Naive thymus-derived CD4-positive, alpha-beta T cell (primary cell): ENCODE results near the gene CCDC134. TPM values are rescaled to one million over a fixed set of nuclear protein-coding genes. Genes with fewer than 3 reads are reported as not detected.

ENCODE experiments used
- ATAC-seq: fragments of 150-1000 bp; cut with Tn5 transposase; 2 replicates; pipeline ENCODE4 v1.10.0; 2021; ENCODE audit warnings: mild to moderate bottlenecking, moderate library complexity
- CTCF ChIA-PET: fragments of 350-600 bp; sonication (Branson Sonifier 250); formaldehyde crosslinking; loops from one replicate; lab custom pipeline; 2021; ENCODE audit warnings: antibody characterized with exemption; lab: Charles Lee
- POLR2A ChIA-PET: fragments of 350-600 bp; sonication (Branson Sonifier 250); formaldehyde crosslinking; loops from one replicate; lab custom pipeline; 2021; ENCODE audit warnings: antibody characterized with exemption, inconsistent platforms; lab: Charles Lee
- DNase-seq, 9 donors: peaks; one replicate each; pipeline versions ENCODE4 v3.0.0 to v3.0.0-alpha.2; 2020 to 2022; ENCODE audit warnings: mixed read lengths in 1 of 9
- H3K27ac ChIP-seq: one replicate; pipeline ENCODE4 v1.7.0; 2013; ENCODE audit warnings: mild to moderate bottlenecking, low read depth, low read length, moderate library complexity
- H3K27me3 ChIP-seq, 2 donors: one replicate each; pipeline ENCODE4 v1.7.0; 2013; ENCODE audit warnings: low read length in 2 of 2, mild to moderate bottlenecking in 2 of 2, moderate library complexity in 2 of 2; ENCODE audit not compliant: control insufficient read depth in 2 of 2, insufficient read depth in 2 of 2
- H3K36me3 ChIP-seq, 3 experiments: 1 replicate in 2 of 3; 2 replicates in 1 of 3; pipeline ENCODE4 v1.7.0; 2013; ENCODE audit warnings: low read length in 3 of 3, mild to moderate bottlenecking in 3 of 3, moderate library complexity in 1 of 3; ENCODE audit not compliant: insufficient read depth in 3 of 3, control insufficient read depth in 2 of 3
- H3K4me1 ChIP-seq, 2 donors: one replicate each; pipeline ENCODE4 v1.7.0; 2013; ENCODE audit warnings: low read length in 2 of 2, mild to moderate bottlenecking in 2 of 2, moderate library complexity in 1 of 2; ENCODE audit not compliant: control insufficient read depth in 2 of 2, insufficient read depth in 2 of 2
- H3K4me3 ChIP-seq: 2 replicates; pipeline ENCODE4 v1.7.0; 2013; ENCODE audit warnings: mild to moderate bottlenecking, low read length
- H3K9me3 ChIP-seq, 3 experiments: 1 replicate in 2 of 3; 2 replicates in 1 of 3; pipeline ENCODE4 v1.7.0; 2013; ENCODE audit warnings: low read length in 3 of 3; ENCODE audit not compliant: control insufficient read depth in 2 of 3
- H3K27ac Mint-ChIP-seq, 9 donors: one replicate each; pipeline ENCODE4 v1.8.0; 2020 to 2022; ENCODE audit warnings: mixed read lengths in 9 of 9, mild to moderate bottlenecking in 8 of 9, moderate library complexity in 5 of 9, inconsistent platforms in 2 of 9
- H3K27me3 Mint-ChIP-seq, 5 donors: one replicate each; pipeline ENCODE4 v1.8.0; 2021 to 2022; ENCODE audit warnings: mixed read lengths in 5 of 5, mild to moderate bottlenecking in 1 of 5
- H3K36me3 Mint-ChIP-seq, 5 donors: one replicate each; pipeline ENCODE4 v1.8.0; 2020 to 2022; ENCODE audit warnings: mixed read lengths in 5 of 5, mild to moderate bottlenecking in 3 of 5, inconsistent platforms in 1 of 5
- H3K4me1 Mint-ChIP-seq, 7 donors: one replicate each; pipeline ENCODE4 v1.8.0; 2020 to 2022; ENCODE audit warnings: mixed read lengths in 7 of 7, mild to moderate bottlenecking in 3 of 7, inconsistent platforms in 1 of 7
- H3K4me3 Mint-ChIP-seq, 10 donors: one replicate each; pipeline ENCODE4 v1.8.0; 2020 to 2022; ENCODE audit warnings: mild to moderate bottlenecking in 10 of 10, mixed read lengths in 10 of 10, moderate library complexity in 6 of 10, inconsistent platforms in 2 of 10
- H3K9me3 Mint-ChIP-seq, 11 donors: one replicate each; pipeline ENCODE4 v1.8.0; 2020 to 2022; ENCODE audit warnings: mixed read lengths in 11 of 11, mild to moderate bottlenecking in 4 of 11, inconsistent platforms in 1 of 11, moderate library complexity in 1 of 11
- intact Hi-C, 2 donors: fragments of 100-400 bp; cut with micrococcal nuclease; formaldehyde crosslinking; loops; one replicate each; pipeline ENCODE4 v1.15.1; 2023
- polyA plus RNA-seq, 2 donors: library from polyadenylated mRNA; unstranded; fragments of 300-500 nt; fragmentation: Illumina TruSeq; gene quantifications; one replicate each; pipeline ENCODE4 v1.2.3, GENCODE V29; 2021
- total RNA-seq, 6 experiments: library from RNA in 5 of 6; stranded (reverse) in 5 of 6; gene quantifications; 1 replicate in 5 of 6; 2 replicates in 1 of 6; pipeline ENCODE4 v1.2.3 and lab custom pipeline; 2021 to 2026

The CCDC134 gene
- total and polyA plus RNA-seq, 7 experiments from 2014 or later = 4.5 to 22.8 (median 16.4) TPM

DNA sequence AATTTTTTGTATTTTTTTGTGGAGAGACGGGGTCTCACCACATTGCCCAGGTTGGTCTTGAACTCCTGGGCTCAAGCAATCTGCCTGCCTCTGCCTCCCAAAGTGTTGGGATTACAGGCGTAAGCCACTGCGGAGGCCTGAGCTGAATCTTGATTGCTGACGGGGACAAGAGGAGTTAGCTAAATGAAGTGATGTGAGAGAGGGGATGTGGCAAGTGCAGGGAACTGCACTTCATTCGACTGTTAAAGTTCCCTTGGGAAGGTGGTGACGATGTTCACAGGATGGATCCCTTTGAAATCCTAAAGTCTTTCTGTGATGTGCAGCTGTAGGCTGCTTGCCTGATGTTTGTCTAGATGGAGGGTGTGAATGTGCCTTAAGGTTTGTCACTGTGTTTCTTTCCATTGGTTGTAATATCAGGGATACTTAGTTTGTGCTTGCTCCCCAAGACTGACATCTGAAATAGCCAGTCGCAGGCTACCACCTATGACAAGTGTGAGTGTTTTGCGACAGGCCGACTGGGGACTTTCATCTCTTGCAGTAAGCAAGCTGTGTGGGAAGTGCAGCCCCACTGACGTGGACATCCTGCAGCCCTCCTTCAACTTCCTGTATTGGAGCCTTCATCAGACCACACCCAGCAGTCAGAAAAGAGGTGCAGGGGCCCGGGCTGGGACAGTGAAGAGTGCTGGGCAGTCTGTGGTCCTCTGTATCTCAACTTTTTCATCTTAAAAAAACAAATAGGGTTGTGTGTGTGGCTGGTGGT is 19.6 kb upstream of the CCDC134 start:
- Mint-ChIP-seq H3K27ac (peak overlapping the region; percentile 98 to 100 (median 100)), H3K36me3 (peaks cover 0 to 17% (median 5%) of the 10 kb centered on the region in 5 donors), H3K4me1 (peaks cover 32 to 71% (median 51%) of the 10 kb centered on the region in 7 donors), H3K4me3 (peak overlapping the region; percentile 77 to 93 (median 89)), H3K9me3 (no peaks in the 10 kb centered on the region), H3K27me3 (no peaks in the 10 kb centered on the region)
- intact Hi-C loops = loop anchor here (1.0 to 5.0 kb wide), 8 partner anchors 19 to 494 kb away; partner anchors contain the start of genes CCDC134 (in 2 of the 2), SNU13 (in 2 of the 2), POLR3H (in 1 of the 2) and RANGAP1 (in 1 of the 2)
- no peaks in the 10 kb centered on the region for H3K9me3 ChIP-seq
- H3K36me3 ChIP-seq = peaks cover 0 to 10% (median 4%) of the 10 kb centered on the region in 3 experiments
- H3K27me3 ChIP-seq = no peaks in the 10 kb centered on the region
- ChIA-PET POLR2A (interaction anchor here (0.6 to 12.2 kb wide), 34 partner anchors 8 to 663 kb away, joined by 3 to 366 read pairs (median 6); partner anchors contain the start of genes CCDC134, CENPM, MEI1 and PMM1), CTCF (interaction anchor here (0.8 to 5.4 kb wide), 9 partner anchors 17 to 160 kb away, joined by 3 to 30 read pairs (median 6); partner anchors contain the start of genes CCDC134 and MEI1)
- H3K4me3 ChIP-seq = peak overlapping the region; percentile 67
- H3K27ac ChIP-seq = peak overlapping the region; percentile 88
- DNase-seq (peak; percentile 64 to 99 (median 96)), ATAC-seq (peak; percentile 97)
- peaks cover 19 to 25% of the 10 kb centered on the region in 2 donors for H3K4me1 ChIP-seq

DNA sequence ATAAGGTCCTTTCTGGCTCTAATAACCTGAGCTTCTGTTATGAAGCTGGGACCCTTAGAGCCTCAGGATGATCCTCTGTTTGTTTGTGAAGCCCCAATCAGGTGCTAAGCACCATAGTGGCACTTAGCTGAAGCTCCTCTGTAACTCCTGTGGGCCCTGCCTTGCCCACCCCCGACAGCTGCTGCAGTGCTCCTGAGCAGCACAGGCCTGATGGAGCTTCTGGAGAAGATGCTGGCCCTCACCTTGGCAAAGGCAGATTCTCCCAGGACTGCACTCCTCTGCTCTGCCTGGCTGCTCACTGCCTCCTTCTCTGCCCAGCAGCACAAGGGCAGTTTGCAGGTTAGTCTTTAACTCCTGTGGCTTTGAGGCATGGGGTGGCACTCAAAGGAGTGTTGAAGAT is 19.0 kb upstream of the CCDC134 start:
- peak overlapping the region; percentile 67 for H3K4me3 ChIP-seq
- peak overlapping the region; percentile 77 to 93 (median 89) for H3K4me3 Mint-ChIP-seq
- H3K36me3 Mint-ChIP-seq = peaks cover 0 to 17% (median 6%) of the 10 kb centered on the region in 5 donors
- no peaks in the 10 kb centered on the region for H3K27me3 Mint-ChIP-seq
- DNase-seq (peak in 1 of 9 donors; percentile 34), ATAC-seq (peak; percentile 25)
- ChIA-PET POLR2A (interaction anchor here (0.6 to 12.2 kb wide), 31 partner anchors 9 to 663 kb away, joined by 3 to 366 read pairs (median 8); partner anchors contain the start of genes CCDC134, CENPM, MEI1 and PMM1), CTCF (interaction anchor here (1.0 to 5.4 kb wide), 6 partner anchors 19 to 159 kb away, joined by 3 to 30 read pairs (median 10); partner anchors contain the start of genes CCDC134 and MEI1)
- peaks cover 19 to 25% of the 10 kb centered on the region in 2 donors for H3K4me1 ChIP-seq
- peaks cover 0 to 13% (median 6%) of the 10 kb centered on the region in 3 experiments for H3K36me3 ChIP-seq
- peaks cover 32 to 67% (median 51%) of the 10 kb centered on the region in 7 donors for H3K4me1 Mint-ChIP-seq
- H3K9me3 ChIP-seq = no peaks in the 10 kb centered on the region
- peak overlapping the region; percentile 88 for H3K27ac ChIP-seq
- H3K9me3 Mint-ChIP-seq = no peaks in the 10 kb centered on the region
- H3K27me3 ChIP-seq = no peaks in the 10 kb centered on the region
- intact Hi-C loops = loop anchor here (1.0 to 5.0 kb wide), 8 partner anchors 19 to 494 kb away; partner anchors contain the start of genes CCDC134 (in 2 of the 2), SNU13 (in 2 of the 2), POLR3H (in 1 of the 2) and RANGAP1 (in 1 of the 2)
- H3K27ac Mint-ChIP-seq = peak overlapping the region; percentile 98 to 100 (median 100)

DNA sequence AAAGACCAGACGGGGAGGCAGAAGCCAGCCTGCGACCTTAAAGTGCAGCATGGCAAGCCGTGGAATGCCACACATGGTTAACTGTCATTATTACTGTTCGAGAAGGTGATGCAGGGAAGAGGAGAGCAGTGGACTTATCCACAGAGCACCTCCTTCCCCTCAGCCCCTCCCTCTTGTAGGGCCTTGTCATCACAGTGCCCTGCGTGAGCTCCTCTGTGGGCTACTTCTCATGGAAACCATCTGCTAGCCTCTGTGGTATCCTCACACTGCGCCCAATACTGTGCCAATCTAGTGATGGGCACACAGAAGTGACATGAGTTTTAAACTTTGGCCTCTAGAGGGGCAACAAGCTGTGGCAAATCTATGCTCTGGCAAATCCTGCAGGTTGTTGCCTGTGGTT is 18.2 kb upstream of the CCDC134 start:
- no peaks in the 10 kb centered on the region for H3K9me3 ChIP-seq
- peaks cover 0 to 21% (median 7%) of the 10 kb centered on the region in 3 experiments for H3K36me3 ChIP-seq
- Mint-ChIP-seq H3K9me3 (no peaks in the 10 kb centered on the region), H3K4me1 (peaks cover 32 to 75% (median 59%) of the 10 kb centered on the region in 7 donors), H3K27me3 (no peaks in the 10 kb centered on the region), H3K4me3 (peak overlapping the region; percentile 77 to 93 (median 89)), H3K36me3 (peaks cover 0 to 17% (median 7%) of the 10 kb centered on the region in 5 donors), H3K27ac (peak overlapping the region; percentile 98 to 100 (median 100))
- DNase-seq (peak in 3 of 9 donors; percentile 9 to 28 (median 20)), ATAC-seq (no peak)
- POLR2A ChIA-PET = interaction anchor here (0.5 to 12.2 kb wide), 18 partner anchors 8 to 335 kb away, joined by 3 to 366 read pairs (median 8); partner anchors contain the start of genes CCDC134, MEI1, PMM1 and SREBF2
- CTCF ChIA-PET = interaction anchor here (0.9 to 5.4 kb wide), 6 partner anchors 18 to 158 kb away, joined by 3 to 30 read pairs (median 10); partner anchors contain the start of genes CCDC134 and MEI1
- H3K4me1 ChIP-seq = peaks cover 19 to 25% of the 10 kb centered on the region in 2 donors
- H3K27me3 ChIP-seq = no peaks in the 10 kb centered on the region
- peak overlapping the region; percentile 88 for H3K27ac ChIP-seq
- H3K4me3 ChIP-seq = peak overlapping the region; percentile 67
- intact Hi-C loops = loop anchor here in 1 of 2 donors (5.0 kb wide), 1 partner anchor 495 kb away; the partner anchor contains the start of gene RANGAP1

DNA sequence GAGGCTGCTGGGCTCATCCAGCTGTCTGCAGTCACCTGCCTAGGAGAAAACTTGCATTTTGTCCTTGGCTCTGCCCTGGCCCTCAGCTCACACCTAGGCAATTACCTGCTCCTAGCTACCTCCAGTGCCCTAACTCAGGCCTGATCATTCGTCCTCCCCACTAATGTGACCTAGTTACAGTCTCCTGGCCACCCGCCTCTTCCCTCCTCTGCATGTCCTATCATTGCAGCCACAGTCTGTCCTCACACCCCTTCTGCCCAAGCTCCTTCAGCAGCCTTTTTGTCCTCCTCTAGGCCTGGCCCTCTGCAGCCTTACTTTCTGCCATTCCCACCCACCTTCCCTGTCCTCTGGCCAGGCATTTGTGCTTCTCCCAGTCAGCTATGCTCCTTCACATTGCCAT is 17.7 kb upstream of the CCDC134 start:
- Mint-ChIP-seq H3K27me3 (no peaks in the 10 kb centered on the region), H3K27ac (peak overlapping the region; percentile 98 to 100 (median 100)), H3K4me3 (peak overlapping the region; percentile 77 to 93 (median 89)), H3K36me3 (peaks cover 0 to 16% (median 7%) of the 10 kb centered on the region in 5 donors), H3K4me1 (peaks cover 32 to 73% (median 61%) of the 10 kb centered on the region in 7 donors), H3K9me3 (no peaks in the 10 kb centered on the region)
- ChIA-PET CTCF (interaction anchor here (0.9 to 5.4 kb wide), 3 partner anchors 18 to 70 kb away, joined by 3 to 30 read pairs (median 6); partner anchors contain the start of gene CCDC134), POLR2A (interaction anchor here (1.0 to 12.2 kb wide), 9 partner anchors 9 to 163 kb away, joined by 3 to 366 read pairs (median 10); partner anchors contain the start of genes CCDC134, MEI1 and SREBF2)
- Histone ChIP-seq H3K4me1 (peaks cover 22 to 29% of the 10 kb centered on the region in 2 donors), H3K27ac (peak overlapping the region; percentile 88), H3K27me3 (no peaks in the 10 kb centered on the region), H3K4me3 (peak overlapping the region; percentile 67), H3K36me3 (peaks cover 0 to 25% (median 7%) of the 10 kb centered on the region in 3 experiments), H3K9me3 (no peaks in the 10 kb centered on the region)
- DNase-seq (no peak), ATAC-seq (no peak)
- intact Hi-C loops = loop anchor here in 1 of 2 donors (5.0 kb wide), 1 partner anchor 495 kb away; the partner anchor contains the start of gene RANGAP1

DNA sequence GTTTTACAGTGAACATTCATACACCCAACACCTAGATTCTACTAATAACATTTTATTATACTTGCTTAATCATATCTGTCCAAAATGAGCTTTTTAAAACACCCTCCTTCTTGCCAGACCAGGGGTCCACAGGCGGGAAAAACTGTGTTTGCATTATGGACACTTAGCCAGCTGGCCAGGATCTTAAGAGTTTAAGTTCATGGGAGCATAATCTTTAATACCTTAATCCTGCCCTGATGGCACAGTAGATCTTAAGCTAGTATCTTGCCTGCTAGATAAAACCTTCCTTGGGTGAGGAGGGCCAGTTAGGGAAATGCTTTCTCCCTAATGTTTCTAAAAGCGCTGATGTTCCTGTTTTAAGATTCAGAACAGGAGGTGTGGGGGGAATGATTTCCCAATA is 13.1 kb upstream of the CCDC134 start:
- H3K36me3 ChIP-seq = peaks cover 0 to 56% (median 7%) of the 10 kb centered on the region in 3 experiments
- Mint-ChIP-seq H3K4me1 (peaks cover 8 to 43% (median 30%) of the 10 kb centered on the region in 7 donors), H3K36me3 (peaks cover 0 to 33% (median 20%) of the 10 kb centered on the region in 5 donors), H3K27me3 (no peaks in the 10 kb centered on the region), H3K9me3 (no peaks in the 10 kb centered on the region), H3K4me3 (no peak overlapping the region), H3K27ac (peak overlapping the region in 3 of 9 donors; percentile 26 to 70 (median 60))
- DNase-seq (no peak), ATAC-seq (no peak)
- H3K9me3 ChIP-seq = no peaks in the 10 kb centered on the region
- H3K27me3 ChIP-seq = no peaks in the 10 kb centered on the region
- H3K4me1 ChIP-seq = peaks cover 13 to 16% of the 10 kb centered on the region in 2 donors
- ChIA-PET CTCF (interaction anchor here (0.7 to 1.5 kb wide), 3 partner anchors 13 to 194 kb away, joined by 3 to 5 read pairs (median 3); partner anchors contain the start of gene CCDC134), POLR2A (interaction anchor here (0.6 to 12.2 kb wide), 6 partner anchors 10 to 486 kb away, joined by 3 to 366 read pairs (median 3); partner anchors contain the start of gene CCDC134)
- H3K4me3 ChIP-seq = no peak overlapping the region
- H3K27ac ChIP-seq = no peak overlapping the region
- intact Hi-C loops = no loop called here
